Neural progenitor cell (in vitro differentiated cells): ENCODE data around the gene PARD3B.

Source experiments
- CTCF ChIP-seq: fragments of 200-600 bp; sonication (generic); IDR thresholded peaks from 2 replicates; pipeline ENCODE4 v1.5.1; 2017; ENCODE audit warnings: antibody characterized with exemption, mild to moderate bottlenecking
- EZH2 ChIP-seq: fragments of 200-600 bp; sonication (generic); IDR thresholded peaks from 2 replicates; pipeline ENCODE4 v1.6.1; 2017; ENCODE audit warnings: antibody characterized with exemption, mild to moderate bottlenecking, moderate library complexity
- EZH2phosphoT487 ChIP-seq: fragments of 200-600 bp; sonication (generic); IDR thresholded peaks from 2 replicates; pipeline ENCODE4 v1.6.1; 2017; ENCODE audit warnings: antibody characterized with exemption

GRCh38 chr2:205484764-205485163, 939.5 kb downstream of the PARD3B start:
- TF ChIP-seq CTCF (no peak), EZH2 (no peak), EZH2phosphoT487 (no peak)
